Heart left ventricle (tissue), 16 donors: ENCODE data around the gene PUDP. TPM values are rescaled to one million over a fixed set of nuclear protein-coding genes. Genes with fewer than 3 reads are reported as not detected.

Experiments used
- ATAC-seq, 4 donors: fragments of 200-7000 bp; cut with Tn5 transposase; one replicate each; pipeline ENCODE4 v1.9.1; 2020 to 2022; ENCODE audit warnings: moderate library complexity in 4 of 4, mild to moderate bottlenecking in 3 of 4, moderate number of reproducible peaks in 1 of 4
- DNase-seq, 5 donors: peaks; one replicate each; pipeline ENCODE4 v3.0.0-alpha.2; 2020
- H3K27ac ChIP-seq, 12 donors: fragments of 200-600 bp; sonication (generic) in 4 of 12; one replicate each; pipeline versions ENCODE4 v1.5.0 to v1.8.0; 2016 to 2022; ENCODE audit warnings: mild to moderate bottlenecking in 2 of 12
- H3K27me3 ChIP-seq, 9 donors: fragments of 200-600 bp; sonication (generic) in 2 of 9; one replicate each; pipeline versions ENCODE4 v1.5.1 to v1.8.0; 2016 to 2022; ENCODE audit warnings: mild to moderate bottlenecking in 3 of 9
- H3K36me3 ChIP-seq, 9 donors: fragments of 200-600 bp; sonication (generic) in 2 of 9; one replicate each; pipeline versions ENCODE4 v1.5.0 to v1.8.0; 2018 to 2022; ENCODE audit warnings: mild to moderate bottlenecking in 2 of 9
- H3K4me1 ChIP-seq, 12 donors: fragments of 200-600 bp; sonication (generic) in 4 of 12; one replicate each; pipeline versions ENCODE4 v1.5.0 to v1.8.0; 2016 to 2022; ENCODE audit warnings: mild to moderate bottlenecking in 3 of 12
- H3K4me3 ChIP-seq, 12 donors: fragments of 200-600 bp; sonication (generic) in 4 of 12; one replicate each; pipeline versions ENCODE4 v1.5.0 to v1.8.0; 2017 to 2022; ENCODE audit warnings: mild to moderate bottlenecking in 9 of 12, moderate library complexity in 4 of 12
- H3K9me3 ChIP-seq, 12 donors: fragments of 200-600 bp; sonication (generic) in 4 of 12; one replicate each; pipeline versions ENCODE4 v1.5.0 to v1.8.0; 2016 to 2022; ENCODE audit warnings: mild to moderate bottlenecking in 1 of 12
- POLR2A ChIP-seq, 2 donors: fragments of 450-650 bp; IDR thresholded peaks; one replicate each; pipeline ENCODE4 v1.6.1; 2017; ENCODE audit warnings: antibody characterized with exemption in 2 of 2, mild to moderate bottlenecking in 2 of 2, moderate library complexity in 2 of 2
- WGBS, 4 donors: extraction: QIAGEN DNeasy Blood & Tissue Kit in 2 of 4; methylation state at CpG; one replicate each; pipeline versions ENCODE4 v1.1.5 to v1.1.7; 2013 to 2018; 5-methylcytosine and 5-hydroxymethylcytosine counted together
- intact Hi-C, 10 donors: fragments of 100-400 bp; cut with DNase I; formaldehyde crosslinking; loops; one replicate each; pipeline versions ENCODE4 v1.11.1 to v1.14.2; 2022
- polyA plus RNA-seq, 2 donors: library from polyadenylated mRNA; stranded (reverse); fragments of 200-250 nt; gene quantifications; one replicate each; pipeline ENCODE4 v1.2.3, GENCODE V29; 2013
- total RNA-seq, 9 donors: library from RNA; depleted of rRNA in 2 of 9; stranded (reverse); fragments of >200 nt in 2 of 9; fragmentation: NEBNext Ultra II Directional in 3 of 9; extraction: Animal tissue kit (Norgen Biotek cat#: 25700) in 3 of 9; gene quantifications; one replicate each; pipeline versions ENCODE4 v1.1.0 to v1.2.4, GENCODE V29; 2016 to 2023
- TF ChIP-seq, protein P1 (sequence below), 12 donors: fragments of 200-600 bp; sonication (generic) in 4 of 12; IDR thresholded peaks; one replicate each; pipeline versions ENCODE4 v1.5.0 to v1.8.0; 2018 to 2022; ENCODE audit warnings: antibody characterized with exemption in 12 of 12, mild to moderate bottlenecking in 5 of 12
- donor health status: ischemic (EF 13 %, LVEDD 7.1; RV severe dilation, severe dysfunction).
- donor health status: healthy with polysubstance abuse.
- donor health status: DM: no; HTN: yes; CAD: no.
- donor health status: DM: no; HTN: no; CAD: no.
- donor health status: ischemic (EF 25% LVEDD 6.9; RV normal size, moderate dysfunction).
- donor health status: ischemic (EF 25% LVEDD 5.7; RV mildly dilated, moderate dysfunction).
- donor health status: healthy.
- donor health status: DM: yes; HTN: yes; CAD: no.
- donor health status: ischemic (EF 35%, LVEDD 5.7; RV mildly dilated, moderate dysfunction).
- donor health status: nonischemic (EF 11% LVEDD 7.7; RV severe dilation, severe dysfunction).
- donor health status: DM: yes; HTN: yes; CAD: no.
- donor health status: PGD.
- donor health status: ischemic (EF 29% LVEDD 5.4; RV normal size, mild dysfunction).
- donor health status: nonischemic (EF 23%, LVEDD 6.1; RV moderate dilation, normal function).

The PUDP gene
- total and polyA plus RNA-seq, 11 donors, result 11.2 to 36.4 (median 25.0) TPM

DNA sequence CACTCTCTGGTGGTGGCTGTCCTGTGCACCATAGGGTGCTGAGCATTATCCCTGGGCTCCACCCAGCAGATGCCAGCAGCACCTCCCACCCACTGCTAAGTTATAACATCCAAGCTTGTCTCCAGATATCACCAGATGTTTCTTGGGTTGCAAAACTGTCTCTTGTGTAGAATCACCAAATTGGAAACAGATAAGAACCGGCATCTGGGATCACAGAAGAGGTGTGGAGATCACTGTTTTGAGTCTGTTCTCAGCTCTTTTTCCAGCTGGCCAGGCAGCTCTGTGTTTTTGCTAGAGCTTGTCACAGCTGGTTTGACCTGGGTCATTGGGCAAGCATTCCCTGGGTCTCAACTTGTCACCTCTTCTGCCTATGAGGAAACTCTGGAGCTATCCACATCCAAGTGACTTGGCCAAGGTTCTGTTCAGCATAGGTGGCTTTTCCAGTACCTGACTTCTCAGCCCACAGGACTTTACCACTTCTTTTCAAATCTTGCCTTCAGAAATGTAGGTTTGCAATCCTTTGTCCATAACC lies 15.3 kb upstream of the PUDP start:
- no peak for ATAC-seq
- 60 to 72% (median 68%) methylated on average over 1 of the region's 1 CpG for WGBS, 4 donors
- H3K4me1 ChIP-seq, result no peaks in the 10 kb centered on the region
- no peak for DNase-seq
- H3K36me3 ChIP-seq, result no peaks in the 10 kb centered on the region
- intact Hi-C loops, result no loop called here
- no peak overlapping the region for H3K27ac ChIP-seq
- no peak for TF ChIP-seq POLR2A (IDR thresholded peaks at IDR 0.05)
- TF ChIP-seq, protein P1, sequence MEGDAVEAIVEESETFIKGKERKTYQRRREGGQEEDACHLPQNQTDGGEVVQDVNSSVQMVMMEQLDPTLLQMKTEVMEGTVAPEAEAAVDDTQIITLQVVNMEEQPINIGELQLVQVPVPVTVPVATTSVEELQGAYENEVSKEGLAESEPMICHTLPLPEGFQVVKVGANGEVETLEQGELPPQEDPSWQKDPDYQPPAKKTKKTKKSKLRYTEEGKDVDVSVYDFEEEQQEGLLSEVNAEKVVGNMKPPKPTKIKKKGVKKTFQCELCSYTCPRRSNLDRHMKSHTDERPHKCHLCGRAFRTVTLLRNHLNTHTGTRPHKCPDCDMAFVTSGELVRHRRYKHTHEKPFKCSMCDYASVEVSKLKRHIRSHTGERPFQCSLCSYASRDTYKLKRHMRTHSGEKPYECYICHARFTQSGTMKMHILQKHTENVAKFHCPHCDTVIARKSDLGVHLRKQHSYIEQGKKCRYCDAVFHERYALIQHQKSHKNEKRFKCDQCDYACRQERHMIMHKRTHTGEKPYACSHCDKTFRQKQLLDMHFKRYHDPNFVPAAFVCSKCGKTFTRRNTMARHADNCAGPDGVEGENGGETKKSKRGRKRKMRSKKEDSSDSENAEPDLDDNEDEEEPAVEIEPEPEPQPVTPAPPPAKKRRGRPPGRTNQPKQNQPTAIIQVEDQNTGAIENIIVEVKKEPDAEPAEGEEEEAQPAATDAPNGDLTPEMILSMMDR (IDR thresholded peaks at IDR 0.05), result no peak
- peaks cover 0 to 8% (median 0%) of the 10 kb centered on the region in 12 donors for H3K9me3 ChIP-seq
- no peaks in the 10 kb centered on the region for H3K27me3 ChIP-seq
- no peak overlapping the region for H3K4me3 ChIP-seq

GRCh38 chrX:7159149-7159861 lies 11.4 kb upstream of the PUDP start:
- intact Hi-C loops, result no loop called here
- ATAC-seq, result no peak

DNA sequence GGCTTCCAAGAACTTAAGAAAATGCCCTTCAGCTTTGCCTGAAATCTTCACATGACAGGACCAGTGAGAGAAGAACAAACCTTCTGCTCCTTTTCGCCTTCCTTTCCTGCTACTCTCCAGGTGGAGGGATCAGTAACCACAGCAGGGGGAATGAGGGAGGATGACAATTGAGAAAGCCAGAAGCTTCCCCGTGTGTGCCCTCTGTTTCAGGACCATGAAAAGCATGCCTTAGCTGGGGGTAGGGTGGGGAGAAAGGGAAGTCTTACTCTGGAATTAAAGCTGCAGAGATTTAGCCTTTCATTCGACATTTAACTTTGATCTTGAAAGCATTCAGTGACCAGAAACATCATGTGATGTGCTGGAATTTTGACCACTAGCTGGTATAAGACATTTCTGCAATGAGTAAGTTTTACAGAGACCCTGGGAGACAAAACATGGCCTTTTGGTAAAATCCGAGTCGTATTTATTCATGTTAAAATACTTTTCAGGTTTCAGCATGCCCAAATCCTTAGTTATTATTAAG lies 10.6 kb upstream of the PUDP start:
- Histone ChIP-seq H3K4me1 (no peaks in the 10 kb centered on the region), H3K36me3 (no peaks in the 10 kb centered on the region), H3K27me3 (no peaks in the 10 kb centered on the region), H3K27ac (no peak overlapping the region), H3K4me3 (no peak overlapping the region), H3K9me3 (no peaks in the 10 kb centered on the region)
- WGBS, 4 donors, result 77 to 87% (median 85%) methylated on average over 5 of the region's 5 CpGs
- ATAC-seq (no peak), DNase-seq (no peak)
- TF ChIP-seq POLR2A (IDR thresholded peaks at IDR 0.05), result no peak
- TF ChIP-seq, protein P1 (IDR thresholded peaks at IDR 0.05), result no peak
- intact Hi-C loops, result no loop called here

More at GRCh38 chrX:7159149-7159861, 11.4 kb upstream of the PUDP start:
- no peaks in the 10 kb centered on the region for H3K4me1 ChIP-seq
- no peak overlapping the region for H3K4me3 ChIP-seq
- WGBS, 4 donors, result 82 to 86% (median 83%) methylated on average over 7 of the region's 7 CpGs
- no peak overlapping the region for H3K27ac ChIP-seq
- no peaks in the 10 kb centered on the region for H3K36me3 ChIP-seq
- H3K27me3 ChIP-seq, result no peaks in the 10 kb centered on the region
- no peaks in the 10 kb centered on the region for H3K9me3 ChIP-seq
- no peak for TF ChIP-seq POLR2A (IDR thresholded peaks at IDR 0.05)
- TF ChIP-seq, protein P1 (IDR thresholded peaks at IDR 0.05), result no peak
- DNase-seq, result no peak

GRCh38 chrX:7156879-7157278 lies 8.9 kb upstream of the PUDP start:
- DNase-seq (no peak), ATAC-seq (no peak)
- H3K27me3 ChIP-seq, result no peaks in the 10 kb centered on the region
- H3K9me3 ChIP-seq, result no peaks in the 10 kb centered on the region
- H3K36me3 ChIP-seq, result no peaks in the 10 kb centered on the region
- H3K27ac ChIP-seq, result no peak overlapping the region
- intact Hi-C loops, result no loop called here
- WGBS, 4 donors, result 84 to 91% (median 88%) methylated on average over 3 of the region's 3 CpGs
- TF ChIP-seq, protein P1 (IDR thresholded peaks at IDR 0.05), result no peak
- H3K4me1 ChIP-seq, result no peaks in the 10 kb centered on the region
- H3K4me3 ChIP-seq, result no peak overlapping the region
